Measurements from ENCODE around the gene TCP10L.
"Not testable (repeated sequence)": the region's sequence is repeated elsewhere in the genome, so short reads cannot be mapped to it uniquely, and the experiment has no call there.

Gene TCP10L

GRCh38 chr21:32549886-32550285 lies 35.4 kb downstream of the TCP10L start:
- no peak for DNase-seq

GRCh38 chr21:32549440-32549839 lies 35.9 kb downstream of the TCP10L start:
- no peak for DNase-seq

- no peak for DNase-seq
These were observed 36.3 kb downstream of the TCP10L start for GRCh38 chr21:32548978-32549377.

- no peak for DNase-seq
These were observed 38.3 kb downstream of the TCP10L start for GRCh38 chr21:32547018-32547417.

- no peak for DNase-seq
These were observed 39.3 kb downstream of the TCP10L start for GRCh38 chr21:32545948-32546441.

- DNase-seq, result no peak
These were observed 40.6 kb downstream of the TCP10L start for GRCh38 chr21:32544697-32545096.

GRCh38 chr21:32543975-32544374 lies 41.3 kb downstream of the TCP10L start:
- DNase-seq, result no peak

- not testable (repeated sequence) for DNase-seq
These were observed 42.3 kb downstream of the TCP10L start for GRCh38 chr21:32543056-32543455.

- DNase-seq, result no peak
These were observed 45.9 kb downstream of the TCP10L start for GRCh38 chr21:32539378-32539777.

GRCh38 chr21:32538147-32538792 lies 47.1 kb downstream of the TCP10L start:
- no peak for DNase-seq

GRCh38 chr21:32537569-32537881 lies 47.8 kb downstream of the TCP10L start:
- no peak for DNase-seq

GRCh38 chr21:32535612-32536011 lies 49.7 kb downstream of the TCP10L start:
- DNase-seq, result no peak

- no peak for DNase-seq
These were observed 51.2 kb downstream of the TCP10L start for GRCh38 chr21:32534113-32534512.

- DNase-seq, result no peak
These were observed 51.7 kb downstream of the TCP10L start for GRCh38 chr21:32533611-32534010.

- DNase-seq, result no peak
These were observed 52.3 kb downstream of the TCP10L start for GRCh38 chr21:32533053-32533452.

GRCh38 chr21:32532636-32533035 lies 52.7 kb downstream of the TCP10L start:
- DNase-seq, result no peak

GRCh38 chr21:32531561-32531960 lies 53.8 kb downstream of the TCP10L start:
- DNase-seq, result not testable (repeated sequence)

GRCh38 chr21:32530809-32531208 lies 54.5 kb downstream of the TCP10L start:
- not testable (repeated sequence) for DNase-seq

- no peak for DNase-seq
These were observed 55.6 kb downstream of the TCP10L start for GRCh38 chr21:32529679-32530078.

- DNase-seq, result no peak
These were observed 60.0 kb downstream of the TCP10L start for GRCh38 chr21:32525282-32525681.

GRCh38 chr21:32523988-32524719 lies 61.2 kb downstream of the TCP10L start:
- no peak for DNase-seq
